ENCODE results near the gene NT5E. TPM values are rescaled to one million over a fixed set of nuclear protein-coding genes. Genes with fewer than 3 reads are reported as not detected.
A peak's percentile ranks its signal among the peaks of the same experiment; 100 is the strongest.
"Not testable (repeated sequence)": the region's sequence is repeated elsewhere in the genome, so short reads cannot be mapped to it uniquely, and the experiment has no call there.

Gene NT5E
- total RNA-seq (2014; rRNA removed; shearing (Covaris generic)): 0.94 and 1.4 TPM in 2 replicates

- peak; percentile 96 for DNase-seq
- peaks cover 52% of the 10 kb centered on the region for H3K27me3 ChIP-seq (ENCODE audit: control insufficient read depth, insufficient read depth, low read length)
Observed at GRCh38 chr6:85449818-85450759, at the start of gene NT5E. Gene NT5E, plus strand, starts transcription at chr6:85450083. Its CDS starts 57 bp downstream, at chr6:85450140.

GRCh38 chr6:85400331-85400730 lies 49.6 kb upstream of the NT5E start:
- Histone ChIP-seq H3K4me3 (ENCODE audit: insufficient read depth, low read depth, low read length) (no peak overlapping the region), H3K36me3 (replicated peaks; ENCODE audit: control insufficient read depth, insufficient read depth, low read length) (no peaks in the 10 kb centered on the region), H3K27me3 (ENCODE audit: control insufficient read depth, insufficient read depth, low read length) (no peaks in the 10 kb centered on the region)
- DNase-seq: no peak

More at GRCh38 chr6:85449818-85450759, at the start of gene NT5E:
- Histone ChIP-seq H3K36me3 (replicated peaks; ENCODE audit: control insufficient read depth, insufficient read depth, low read length) (no peaks in the 10 kb centered on the region), H3K4me3 (ENCODE audit: insufficient read depth, low read depth, low read length) (peak within 1 kb of the TSS; percentile 78)

GRCh38 chr6:85401186-85402021 lies 48.5 kb upstream of the NT5E start:
- H3K36me3 ChIP-seq (replicated peaks; ENCODE audit: control insufficient read depth, insufficient read depth, low read length): no peaks in the 10 kb centered on the region
- H3K27me3 ChIP-seq (ENCODE audit: control insufficient read depth, insufficient read depth, low read length): no peaks in the 10 kb centered on the region
- no peak overlapping the region for H3K4me3 ChIP-seq (ENCODE audit: insufficient read depth, low read depth, low read length)
- DNase-seq: no peak

GRCh38 chr6:85402071-85402470 lies 47.8 kb upstream of the NT5E start:
- no peaks in the 10 kb centered on the region for H3K27me3 ChIP-seq (ENCODE audit: control insufficient read depth, insufficient read depth, low read length)
- no peaks in the 10 kb centered on the region for H3K36me3 ChIP-seq (replicated peaks; ENCODE audit: control insufficient read depth, insufficient read depth, low read length)
- DNase-seq: no peak
- no peak overlapping the region for H3K4me3 ChIP-seq (ENCODE audit: insufficient read depth, low read depth, low read length)

GRCh38 chr6:85402922-85403321 lies 47.0 kb upstream of the NT5E start:
- Histone ChIP-seq H3K4me3 (ENCODE audit: insufficient read depth, low read depth, low read length) (no peak overlapping the region), H3K27me3 (ENCODE audit: control insufficient read depth, insufficient read depth, low read length) (no peaks in the 10 kb centered on the region), H3K36me3 (replicated peaks; ENCODE audit: control insufficient read depth, insufficient read depth, low read length) (no peaks in the 10 kb centered on the region)
- DNase-seq: no peak

- DNase-seq: peak; percentile 25
- Histone ChIP-seq H3K27me3 (ENCODE audit: control insufficient read depth, insufficient read depth, low read length) (no peaks in the 10 kb centered on the region), H3K36me3 (replicated peaks; ENCODE audit: control insufficient read depth, insufficient read depth, low read length) (no peaks in the 10 kb centered on the region), H3K4me3 (ENCODE audit: insufficient read depth, low read depth, low read length) (no peak overlapping the region)
Observed at GRCh38 chr6:85403331-85404015, 46.4 kb upstream of the NT5E start.

GRCh38 chr6:85404016-85404563 lies 45.8 kb upstream of the NT5E start:
- H3K27me3 ChIP-seq (ENCODE audit: control insufficient read depth, insufficient read depth, low read length); DNase-seq; H3K4me3 ChIP-seq (ENCODE audit: insufficient read depth, low read depth, low read length); H3K36me3 ChIP-seq (replicated peaks; ENCODE audit: control insufficient read depth, insufficient read depth, low read length): not testable (repeated sequence)

GRCh38 chr6:85404564-85405174 lies 45.2 kb upstream of the NT5E start:
- Histone ChIP-seq H3K4me3 (ENCODE audit: insufficient read depth, low read depth, low read length) (no peak overlapping the region), H3K27me3 (ENCODE audit: control insufficient read depth, insufficient read depth, low read length) (no peaks in the 10 kb centered on the region), H3K36me3 (replicated peaks; ENCODE audit: control insufficient read depth, insufficient read depth, low read length) (no peaks in the 10 kb centered on the region)
- no peak for DNase-seq

- DNase-seq: no peak
- Histone ChIP-seq H3K4me3 (ENCODE audit: insufficient read depth, low read depth, low read length) (no peak overlapping the region), H3K36me3 (replicated peaks; ENCODE audit: control insufficient read depth, insufficient read depth, low read length) (no peaks in the 10 kb centered on the region), H3K27me3 (ENCODE audit: control insufficient read depth, insufficient read depth, low read length) (no peaks in the 10 kb centered on the region)
Observed at GRCh38 chr6:85405175-85405852, 44.6 kb upstream of the NT5E start.

GRCh38 chr6:85405853-85406198 lies 44.1 kb upstream of the NT5E start:
- Histone ChIP-seq H3K27me3 (ENCODE audit: control insufficient read depth, insufficient read depth, low read length) (no peaks in the 10 kb centered on the region), H3K36me3 (replicated peaks; ENCODE audit: control insufficient read depth, insufficient read depth, low read length) (no peaks in the 10 kb centered on the region)

GRCh38 chr6:85406641-85407075 lies 43.2 kb upstream of the NT5E start:
- Histone ChIP-seq H3K36me3 (replicated peaks; ENCODE audit: control insufficient read depth, insufficient read depth, low read length) (no peaks in the 10 kb centered on the region), H3K4me3 (ENCODE audit: insufficient read depth, low read depth, low read length) (no peak overlapping the region), H3K27me3 (ENCODE audit: control insufficient read depth, insufficient read depth, low read length) (no peaks in the 10 kb centered on the region)
- DNase-seq: no peak

More at GRCh38 chr6:85405853-85406198, 44.1 kb upstream of the NT5E start:
- DNase-seq: no peak
- H3K4me3 ChIP-seq (ENCODE audit: insufficient read depth, low read depth, low read length): no peak overlapping the region

GRCh38 chr6:85408039-85408438 lies 41.8 kb upstream of the NT5E start:
- H3K4me3 ChIP-seq (ENCODE audit: insufficient read depth, low read depth, low read length): no peak overlapping the region
- DNase-seq: peak; percentile 17
- H3K27me3 ChIP-seq (ENCODE audit: control insufficient read depth, insufficient read depth, low read length): no peaks in the 10 kb centered on the region
- H3K36me3 ChIP-seq (replicated peaks; ENCODE audit: control insufficient read depth, insufficient read depth, low read length): no peaks in the 10 kb centered on the region

- Histone ChIP-seq H3K27me3 (ENCODE audit: control insufficient read depth, insufficient read depth, low read length) (no peaks in the 10 kb centered on the region), H3K36me3 (replicated peaks; ENCODE audit: control insufficient read depth, insufficient read depth, low read length) (no peaks in the 10 kb centered on the region), H3K4me3 (ENCODE audit: insufficient read depth, low read depth, low read length) (no peak overlapping the region)
- no peak for DNase-seq
Observed at GRCh38 chr6:85412911-85413430, 36.9 kb upstream of the NT5E start.
